H1 (cell line): ENCODE results near the gene TCEANC2. TPM values are rescaled to one million over a fixed set of nuclear protein-coding genes. Genes with fewer than 3 reads are reported as not detected.

Experiments
- CTCF ChIA-PET: fragments of 300-600 bp; sonication (Branson Sonifier 250); formaldehyde crosslinking; loops from one replicate; lab custom pipeline; 2021; ENCODE audit not compliant: partially characterized antibody; lab: Charles Lee
- POLR2A ChIA-PET: fragments of 300-600 bp; sonication (Branson Sonifier 250); formaldehyde crosslinking; loops from one replicate; lab custom pipeline; 2021; ENCODE audit warnings: inconsistent platforms; ENCODE audit not compliant: partially characterized antibody; lab: Charles Lee
- DNase-seq, 2 experiments: peaks; one replicate each; pipeline versions ENCODE4 v3.0.0 to v3.0.0-alpha.2; 2010 to 2022; ENCODE audit warnings: low spot score in 2 of 2, low read depth in 1 of 2, mixed read lengths in 1 of 2
- FAIRE-seq: peaks from 2 replicates; lab custom pipeline; 2011; peaks lifted over from hg19 to GRCh38; lab: Jason Lieb, UNC
- H2AFZ ChIP-seq: 2 replicates; pipeline ENCODE4 v1.8.1; 2012; ENCODE audit warnings: low read length, inconsistent platforms
- H2AK5ac ChIP-seq: 2 replicates; pipeline ENCODE4 v1.6.1; 2013; ENCODE audit warnings: low read depth, low read length
- H2BK120ac ChIP-seq: replicated peaks from 2 replicates; pipeline ENCODE3; 2013; ENCODE audit warnings: low read depth, low read length, inconsistent platforms
- H2BK12ac ChIP-seq: 2 replicates; pipeline ENCODE4 v1.6.1; 2013; ENCODE audit warnings: low read depth, low read length
- H2BK15ac ChIP-seq: 2 replicates; pipeline ENCODE4 v1.6.1; 2013; ENCODE audit warnings: low read length
- H2BK20ac ChIP-seq: 2 replicates; pipeline ENCODE4 v1.6.1; 2013; ENCODE audit warnings: low read length
- H2BK5ac ChIP-seq: 2 replicates; pipeline ENCODE4 v1.6.1; 2013; ENCODE audit warnings: low read depth, low read length
- H3K14ac ChIP-seq: 2 replicates; pipeline ENCODE4 v1.6.1; 2013; ENCODE audit warnings: inconsistent platforms; ENCODE audit not compliant: insufficient read length
- H3K18ac ChIP-seq: 2 replicates; pipeline ENCODE4 v1.6.1; 2013; ENCODE audit warnings: low read length; ENCODE audit errors: extremely low read depth
- H3K23ac ChIP-seq: 2 replicates; pipeline ENCODE4 v1.6.1; 2013; ENCODE audit warnings: inconsistent platforms; ENCODE audit not compliant: insufficient read length
- H3K23me2 ChIP-seq: 2 replicates; pipeline ENCODE4 v1.6.1; 2013; ENCODE audit warnings: low read depth, low read length
- H3K27ac ChIP-seq: 2 replicates; pipeline ENCODE4 v1.6.1; 2011; ENCODE audit warnings: low read depth, low read length, inconsistent platforms
- H3K27me3 ChIP-seq, 4 experiments: replicated peaks in 1 of 4; 1 replicate in 1 of 4; 2 replicates in 3 of 4; pipeline versions ENCODE4 v1.6.1 to v1.8.1; 2011 to 2013; ENCODE audit warnings: low read length in 3 of 4, mild to moderate bottlenecking in 3 of 4, inconsistent platforms in 2 of 4, mixed read lengths in 2 of 4, moderate library complexity in 1 of 4; ENCODE audit not compliant: control insufficient read depth in 3 of 4, insufficient read depth in 3 of 4; ENCODE audit errors: extremely low read depth in 1 of 4
- H3K36me3 ChIP-seq, 4 experiments: 2 replicates each; pipeline versions ENCODE4 v1.6.1 to v1.8.1; 2011 to 2013; ENCODE audit warnings: mild to moderate bottlenecking in 4 of 4, low read length in 3 of 4, moderate library complexity in 2 of 4, control low read depth in 1 of 4, inconsistent platforms in 1 of 4; ENCODE audit not compliant: insufficient read depth in 4 of 4, control insufficient read depth in 2 of 4
- H3K4ac ChIP-seq: replicated peaks from 2 replicates; pipeline ENCODE3; 2013; ENCODE audit warnings: low read length, low read depth, mixed read lengths, inconsistent platforms; ENCODE audit not compliant: insufficient read length
- H3K4me1 ChIP-seq, 4 experiments: replicated peaks in 1 of 4; 1 replicate in 1 of 4; 2 replicates in 3 of 4; pipeline versions ENCODE4 v1.6.1 to v1.8.1; 2011 to 2013; ENCODE audit warnings: low read length in 3 of 4, inconsistent platforms in 2 of 4, mixed read lengths in 1 of 4; ENCODE audit not compliant: insufficient read depth in 4 of 4, control insufficient read depth in 3 of 4
- H3K4me2 ChIP-seq, 2 experiments: 2 replicates each; pipeline versions ENCODE4 v1.6.1 to v1.8.1; 2011 to 2013; ENCODE audit warnings: low read depth in 2 of 2, low read length in 2 of 2, control low read depth in 1 of 2, inconsistent platforms in 1 of 2, mild to moderate bottlenecking in 1 of 2; ENCODE audit not compliant: insufficient read depth in 1 of 2
- H3K4me3 ChIP-seq, 4 experiments: fragments of 200-600, 300-600 bp in 1 of 4; sonication (generic), shearing (Covaris generic), sonication (Bioruptor Twin) in 1 of 4; 2 replicates each; pipeline versions ENCODE4 v1.5.1 to v1.8.1; 2011 to 2016; ENCODE audit warnings: low read length in 4 of 4, low read depth in 3 of 4, control low read depth in 2 of 4, inconsistent platforms in 2 of 4, mild to moderate bottlenecking in 2 of 4, mixed read lengths in 1 of 4, moderate library complexity in 1 of 4; ENCODE audit not compliant: insufficient read depth in 2 of 4; ENCODE audit errors: extremely low read depth in 1 of 4
- H3K56ac ChIP-seq: replicated peaks from 2 replicates; pipeline ENCODE3; 2013; ENCODE audit warnings: low read depth, mild to moderate bottlenecking, mixed read lengths, low read length, inconsistent platforms; ENCODE audit not compliant: insufficient read length
- H3K79me1 ChIP-seq: 2 replicates; pipeline ENCODE4 v1.6.1; 2013; ENCODE audit warnings: low read depth, low read length, control low read depth
- H3K79me2 ChIP-seq, 2 experiments: 2 replicates each; pipeline versions ENCODE4 v1.6.1 to v1.8.1; 2012 to 2013; ENCODE audit warnings: low read length in 2 of 2, mild to moderate bottlenecking in 2 of 2, inconsistent platforms in 1 of 2; ENCODE audit not compliant: insufficient read depth in 2 of 2, control insufficient read depth in 1 of 2
- H3K9ac ChIP-seq, 4 experiments: replicated peaks in 1 of 4; 1 replicate in 1 of 4; 2 replicates in 3 of 4; pipeline versions ENCODE4 v1.6.1 to v1.8.1; 2011 to 2013; ENCODE audit warnings: low read depth in 3 of 4, low read length in 3 of 4, control low read depth in 2 of 4, mild to moderate bottlenecking in 2 of 4, moderate library complexity in 2 of 4, inconsistent platforms in 1 of 4; ENCODE audit errors: extremely low read depth in 1 of 4
- H3K9me3 ChIP-seq, 2 experiments: 2 replicates each; pipeline versions ENCODE4 v1.6.1 to v1.8.1; 2012 to 2013; ENCODE audit warnings: mild to moderate bottlenecking in 2 of 2, moderate library complexity in 2 of 2, control low read depth in 1 of 2, inconsistent platforms in 1 of 2, low read depth in 1 of 2, low read length in 1 of 2, mixed read lengths in 1 of 2; ENCODE audit not compliant: insufficient read depth in 2 of 2
- H4K20me1 ChIP-seq, 2 experiments: replicated peaks in 1 of 2; 2 replicates each; pipeline versions ENCODE3 to v1.8.1; 2011 to 2013; ENCODE audit warnings: inconsistent platforms in 2 of 2, low read length in 2 of 2, mild to moderate bottlenecking in 1 of 2; ENCODE audit not compliant: insufficient read depth in 2 of 2, control insufficient read depth in 1 of 2
- H4K5ac ChIP-seq: 2 replicates; pipeline ENCODE4 v1.6.1; 2013; ENCODE audit warnings: low read length, low read depth, mixed read lengths, inconsistent platforms; ENCODE audit not compliant: insufficient read length
- H4K8ac ChIP-seq: 2 replicates; pipeline ENCODE4 v1.8.0; 2013; ENCODE audit warnings: mild to moderate bottlenecking, moderate library complexity, low read length, inconsistent platforms; ENCODE audit not compliant: insufficient read depth; ENCODE audit errors: extremely low read depth
- H4K91ac ChIP-seq: replicated peaks from 2 replicates; pipeline ENCODE3; 2013; ENCODE audit warnings: low read length, mixed read lengths, inconsistent platforms; ENCODE audit not compliant: insufficient read length
- CTBP2 ChIP-seq: IDR thresholded peaks from 2 replicates; pipeline ENCODE4 v1.7.0; 2011; ENCODE audit warnings: borderline replicate concordance, mild to moderate bottlenecking, moderate library complexity, mixed read lengths, low read length; ENCODE audit not compliant: insufficient read depth, insufficient read length
- EGR1 ChIP-seq: IDR thresholded peaks from 2 replicates; pipeline ENCODE4 v1.6.1; 2011; ENCODE audit warnings: low read depth, low read length, borderline replicate concordance
- GTF2F1 ChIP-seq: IDR thresholded peaks from 2 replicates; pipeline ENCODE4 v1.6.1; 2012; ENCODE audit warnings: low read depth, low read length, improper control_type of control experiment, borderline replicate concordance
- JUN ChIP-seq: IDR thresholded peaks from 2 replicates; pipeline ENCODE4 v1.6.1; 2011; ENCODE audit warnings: low read depth, mild to moderate bottlenecking, improper control_type of control experiment, low read length
- MAX ChIP-seq: IDR thresholded peaks from 2 replicates; pipeline ENCODE4 v1.6.1; 2012; ENCODE audit warnings: inconsistent platforms
- PHF8 ChIP-seq: fragments of 200-600 bp; sonication (generic); conservative IDR thresholded peaks from 2 replicates; pipeline ENCODE4 v1.7.1; 2012; ENCODE audit warnings: low read depth, mild to moderate bottlenecking, inconsistent platforms, low read length, moderate library complexity
- POU5F1 ChIP-seq: IDR thresholded peaks from 2 replicates; pipeline ENCODE4 v1.6.1; 2011; ENCODE audit warnings: low read depth, mild to moderate bottlenecking, low read length, moderate library complexity
- RFX5 ChIP-seq: IDR thresholded peaks from 2 replicates; pipeline ENCODE4 v1.6.1; 2011; ENCODE audit warnings: low read depth, low read length, improper control_type of control experiment, borderline replicate concordance
- SIX5 ChIP-seq: IDR thresholded peaks from 2 replicates; pipeline ENCODE4 v1.6.1; 2011; ENCODE audit warnings: mild to moderate bottlenecking, low read depth, low read length
- WGBS, 2 experiments: shearing (Covaris generic) in 1 of 2; methylation state at CpG; one replicate each; pipeline versions ENCODE4 v1.1.6 to v1.1.7; 2013 to 2015; ENCODE audit warnings: low lambda C conversion rate in 2 of 2, mixed read lengths in 2 of 2, inconsistent platforms in 1 of 2, low coverage in 1 of 2, missing lambda C conversion rate in 1 of 2; ENCODE audit not compliant: insufficient replicate concordance in 2 of 2, insufficient coverage in 1 of 2, insufficient read length in 1 of 2; ENCODE audit errors: extremely low coverage in 1 of 2, missing lambda C conversion rate in 1 of 2; 5-methylcytosine and 5-hydroxymethylcytosine counted together
- polyA plus RNA-seq, 7 experiments: library from polyadenylated mRNA; depleted of rRNA in 3 of 7; stranded (reverse) in 5 of 7; unstranded in 2 of 7; fragments of >200 nt in 5 of 7; fragments of 200-250 nt in 2 of 7; gene quantifications; 1 replicate in 5 of 7; 2 replicates in 1 of 7; 4 replicates in 1 of 7; pipeline versions ENCODE4 v1.2.1 to v1.2.3, GENCODE V29; 2011 to 2013; ENCODE audit warnings: missing spikeins in 2 of 7, mixed read lengths in 2 of 7
- total RNA-seq: library from RNA; stranded (reverse); fragmentation: NEBNext Ultra II Directional; extraction: Animal tissue kit (Norgen Biotek cat#: 25700); gene quantifications from 2 replicates; pipeline ENCODE4 v1.2.1, GENCODE V29; 2021

TCEANC2 gene
- total and polyA plus RNA-seq, 2 of the 8 experiments (the other 6 are each of a cell fraction or from before 2014, with no cell fraction given) = 4.2 to 8.2 TPM

- ChIA-PET POLR2A (no interaction called here), CTCF (interaction anchor here (0.6 to 3.5 kb wide), 11 partner anchors 13 to 88 kb away, joined by 3 to 10 read pairs (median 3); no protein-coding TSS in a partner anchor)
- Histone ChIP-seq H3K4me1 (peaks cover 0 to 5% (median 1%) of the 10 kb centered on the region in 4 experiments; a peak in 3 of 7 replicates), H4K5ac (no peak overlapping the region), H2BK15ac (no peak overlapping the region), H4K8ac (no peak overlapping the region), H2BK12ac (no peak overlapping the region), H4K20me1 (peaks cover 0 to 3% of the 10 kb centered on the region in 2 experiments), H3K56ac (no peak overlapping the region), H4K91ac (no peak overlapping the region), H2AFZ (no peak overlapping the region), H2BK120ac (no peak overlapping the region), H2BK20ac (no peak overlapping the region), H3K27ac (no peak overlapping the region), H3K79me2 (peaks cover 7 to 60% of the 10 kb centered on the region in 2 experiments; a peak in 3 of 4 replicates), H3K4ac (no peak overlapping the region), H2AK5ac (no peak overlapping the region), H3K18ac (no peak overlapping the region), H3K36me3 (peaks cover 0 to 6% (median 2%) of the 10 kb centered on the region in 4 experiments; a peak in 3 of 8 replicates), H3K9ac (no peak overlapping the region), H2BK5ac (no peak overlapping the region), H3K79me1 (peaks cover 6% of the 10 kb centered on the region; the same call in 1 of the 2 replicates), H3K4me3 (no peak overlapping the region), H3K14ac (no peak overlapping the region), H3K4me2 (no peak overlapping the region), H3K9me3 (no peaks in the 10 kb centered on the region), H3K23me2 (no peaks in the 10 kb centered on the region), H3K27me3 (no peaks in the 10 kb centered on the region), H3K23ac (no peak overlapping the region)
- FAIRE-seq (no peak), DNase-seq (no peak)
- 87% methylated on average over 5 of the region's 5 CpGs; no CpG with 5 or more reads in 1 of the 2 experiments for WGBS, 2 experiments
- TF ChIP-seq SIX5 (no peak), RFX5 (no peak), EGR1 (no peak), PHF8 (no peak), CTBP2 (no peak), GTF2F1 (no peak), MAX (no peak), JUN (no peak), POU5F1 (no peak)
Observed at GRCh38 chr1:54047384-54048305, 5.8 kb upstream of the TCEANC2 start.
